GM21526 (cell line): ENCODE results near the gene OSBP.
A peak's percentile ranks its signal among the peaks of the same experiment; 100 is the strongest.

ENCODE experiments used
- ATAC-seq: cut with Tn5 transposase; IDR thresholded peaks from one replicate; pipeline ENCODE4 v1.9.1; 2021; ENCODE audit warnings: moderate library complexity; ENCODE audit not compliant: unreplicated experiment, low FRiP score

Gene OSBP

GRCh38 chr11:59610289-59610688 is 5.3 kb downstream of the OSBP start:
- ATAC-seq, result no peak

GRCh38 chr11:59607703-59608454 is 7.7 kb downstream of the OSBP start:
- no peak for ATAC-seq

- no peak for ATAC-seq
Measured at GRCh38 chr11:59602432-59602831, 13.1 kb downstream of the OSBP start.

GRCh38 chr11:59601788-59602187 is 13.8 kb downstream of the OSBP start:
- ATAC-seq, result no peak

- ATAC-seq, result no peak
Measured at GRCh38 chr11:59600636-59601035, 14.9 kb downstream of the OSBP start.

- ATAC-seq, result no peak
Measured at GRCh38 chr11:59600234-59600633, 15.3 kb downstream of the OSBP start.

GRCh38 chr11:59598961-59599360 is 16.6 kb downstream of the OSBP start:
- ATAC-seq, result no peak

- ATAC-seq, result no peak
Measured at GRCh38 chr11:59584294-59584693, 31.3 kb downstream of the OSBP start.

GRCh38 chr11:59582006-59582405 is 33.6 kb downstream of the OSBP start:
- ATAC-seq, result no peak

- no peak for ATAC-seq
Measured at GRCh38 chr11:59578369-59578768, 37.2 kb downstream of the OSBP start.

GRCh38 chr11:59575505-59575904 is 40.1 kb downstream of the OSBP start:
- ATAC-seq, result no peak

- no peak for ATAC-seq
Measured at GRCh38 chr11:59574932-59575502, 40.6 kb downstream of the OSBP start.

GRCh38 chr11:59574467-59574866 is 41.1 kb downstream of the OSBP start:
- ATAC-seq, result no peak

GRCh38 chr11:59573216-59573615 is 42.4 kb downstream of the OSBP start:
- ATAC-seq, result no peak

- ATAC-seq, result no peak
Measured at GRCh38 chr11:59572091-59572490, 43.5 kb downstream of the OSBP start.

GRCh38 chr11:59562292-59562691 is 53.3 kb downstream of the OSBP start:
- no peak for ATAC-seq

GRCh38 chr11:59560702-59561473 is 54.7 kb downstream of the OSBP start:
- peak; percentile 40 for ATAC-seq

- peak; percentile 31 for ATAC-seq
Measured at GRCh38 chr11:59560290-59560701, 55.3 kb downstream of the OSBP start.

- peak; percentile 2 for ATAC-seq
Measured at GRCh38 chr11:59559886-59560285, 55.7 kb downstream of the OSBP start.

- ATAC-seq, result no peak
Measured at GRCh38 chr11:59558270-59558643, 57.3 kb downstream of the OSBP start.

- no peak for ATAC-seq
Measured at GRCh38 chr11:59556917-59557348, 58.6 kb downstream of the OSBP start.
